Measurements from ENCODE around the gene PTPRD.

Gene PTPRD

GRCh38 chr9:8826281-8826680 lies 1786.5 kb downstream of the PTPRD start:
- no peak for DNase-seq (ENCODE audit: low read depth)

DNA sequence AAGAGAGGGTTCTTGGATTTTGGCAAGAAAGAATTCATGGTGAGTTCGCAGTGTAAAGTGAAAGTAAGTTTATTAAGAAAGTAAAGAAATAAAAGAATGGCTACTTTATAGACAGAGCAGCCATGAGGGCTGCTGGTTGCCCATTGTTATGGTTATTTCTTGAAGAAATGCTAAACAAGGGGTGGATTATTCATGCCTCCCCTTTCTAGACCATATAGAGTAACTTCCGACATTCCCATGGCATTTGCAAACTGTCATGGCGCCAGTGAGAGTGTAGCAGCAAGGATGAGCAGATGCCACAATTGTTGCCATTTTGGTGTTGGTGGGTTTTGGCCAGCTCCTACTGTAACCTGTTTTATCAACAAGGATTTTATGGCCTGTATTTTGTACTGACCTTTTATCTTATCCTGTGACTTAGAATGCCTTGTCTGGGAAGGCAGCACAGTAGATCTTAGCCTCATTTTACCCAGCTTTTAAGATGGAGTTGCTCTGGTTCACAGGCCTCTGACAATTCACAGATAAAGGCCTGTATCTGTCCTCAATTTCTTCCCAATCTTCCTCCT lies 1787.1 kb downstream of the PTPRD start:
- no peak for DNase-seq (ENCODE audit: low read depth)

DNA sequence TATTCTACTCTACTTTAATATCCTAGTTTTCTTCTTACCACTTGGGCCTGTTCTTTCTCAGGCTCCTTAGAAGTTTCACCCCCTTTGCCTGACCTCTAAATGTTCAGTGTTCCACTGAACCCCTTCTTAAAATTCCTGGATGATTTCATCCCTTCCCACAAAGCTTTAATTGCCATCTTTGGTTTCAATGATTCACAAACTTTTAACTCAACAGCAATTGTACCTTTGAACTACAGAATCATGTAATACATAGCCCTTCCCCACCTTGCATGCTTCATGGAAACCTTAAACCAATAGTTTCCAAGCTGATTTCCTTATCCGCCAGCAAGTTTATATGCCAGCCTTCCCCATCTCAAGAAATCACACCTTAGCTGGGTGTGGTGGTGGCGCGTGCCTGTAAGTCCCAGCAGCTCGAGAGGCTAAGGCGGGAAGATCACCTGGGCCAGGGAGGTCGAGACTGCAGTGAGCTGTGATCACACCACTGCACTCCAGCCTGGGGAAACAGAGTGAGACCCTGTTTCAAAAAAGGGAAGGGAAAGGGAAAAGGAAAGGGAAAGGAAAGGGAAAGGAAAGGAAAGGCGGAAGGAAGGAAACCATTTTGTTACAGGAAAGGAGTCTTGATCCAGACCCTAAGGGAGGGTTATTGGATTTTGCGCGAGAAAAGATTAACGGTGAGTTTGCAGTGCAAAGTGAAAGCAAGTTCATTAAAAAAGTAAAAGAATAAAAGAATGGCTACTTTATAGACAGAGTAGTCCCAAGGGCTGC lies 1789.5 kb downstream of the PTPRD start:
- no peak for DNase-seq (ENCODE audit: low read depth)

- DNase-seq (ENCODE audit: low read depth) = no peak
Measured at GRCh38 chr9:8822667-8823025, 1790.2 kb downstream of the PTPRD start.

DNA sequence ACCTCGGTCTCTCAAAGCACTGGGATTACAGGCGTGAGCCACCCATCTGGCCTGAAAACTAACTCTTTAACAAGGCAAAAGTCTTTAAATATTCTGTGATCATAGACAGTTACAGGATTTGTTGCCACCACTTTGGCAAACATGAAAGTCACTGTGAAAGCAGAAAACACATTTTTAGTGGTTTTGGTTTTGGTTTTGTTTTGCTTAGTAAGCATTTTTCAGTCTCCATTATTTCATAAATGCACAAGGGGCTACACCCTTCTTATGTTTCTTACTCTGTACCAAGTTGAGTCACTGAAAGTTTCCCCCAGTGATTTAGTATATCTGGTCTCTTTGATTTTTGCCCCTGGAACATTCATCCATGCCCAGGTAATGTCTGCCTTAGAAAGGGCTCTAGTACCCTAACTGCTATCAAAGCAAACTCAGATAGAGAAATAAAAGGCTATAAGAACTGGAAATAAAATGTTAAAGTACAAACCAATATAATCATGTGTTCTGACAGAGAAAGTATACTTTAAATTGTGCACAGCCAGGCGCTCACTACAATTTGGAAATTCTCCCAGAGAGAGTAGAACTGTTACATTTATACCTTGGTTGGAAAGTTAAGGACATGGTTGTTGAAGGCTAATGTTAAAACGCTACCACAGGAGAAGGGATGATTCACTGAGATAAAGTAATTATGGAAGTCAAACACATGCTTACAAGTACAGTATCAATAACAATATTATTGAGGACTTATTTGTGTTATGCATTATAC lies 1790.7 kb downstream of the PTPRD start:
- no peak for DNase-seq (ENCODE audit: low read depth)

DNA sequence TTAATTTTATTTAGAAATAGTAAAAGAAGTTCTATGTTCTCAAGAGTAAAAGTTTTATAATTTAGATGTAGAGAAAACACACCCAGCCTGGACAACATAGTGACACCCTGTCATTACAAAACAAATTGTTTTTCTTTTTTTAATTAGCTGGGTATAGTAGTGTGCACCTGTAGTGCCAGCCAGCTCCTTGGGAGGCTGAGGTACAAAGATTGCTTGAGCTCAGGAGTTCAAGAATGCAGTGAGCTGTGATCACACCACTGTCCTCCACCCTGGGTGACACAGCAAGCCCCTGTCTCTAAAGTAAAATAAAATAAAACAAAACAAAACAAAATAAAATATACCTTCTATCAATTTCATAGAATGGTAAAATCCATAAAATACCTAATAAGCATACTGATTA lies 1795.5 kb downstream of the PTPRD start:
- no peak for DNase-seq (ENCODE audit: low read depth)

GRCh38 chr9:8816361-8816760 lies 1796.4 kb downstream of the PTPRD start:
- no peak for DNase-seq (ENCODE audit: low read depth)

DNA sequence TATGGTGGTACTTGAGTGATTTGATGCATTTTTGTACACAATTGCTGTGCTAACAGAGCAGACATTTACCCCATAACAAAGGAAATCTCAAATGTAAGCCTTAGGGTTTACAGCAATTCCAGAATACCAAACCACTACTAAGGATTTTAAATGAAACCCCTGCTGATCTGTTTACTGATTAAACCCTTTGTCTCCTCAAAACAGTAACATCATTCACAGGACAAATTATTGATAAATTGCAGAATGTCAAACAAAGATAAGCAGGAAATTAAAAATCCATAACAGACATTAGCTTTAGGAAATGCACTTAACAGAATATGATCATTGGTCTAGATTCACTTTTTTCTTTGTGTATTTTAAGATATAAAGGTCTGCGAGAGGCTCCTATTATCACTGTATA lies 1796.9 kb downstream of the PTPRD start:
- no peak for DNase-seq (ENCODE audit: low read depth)

- no peak for DNase-seq (ENCODE audit: low read depth)
Measured at GRCh38 chr9:8815219-8815618, 1797.6 kb downstream of the PTPRD start.

DNA sequence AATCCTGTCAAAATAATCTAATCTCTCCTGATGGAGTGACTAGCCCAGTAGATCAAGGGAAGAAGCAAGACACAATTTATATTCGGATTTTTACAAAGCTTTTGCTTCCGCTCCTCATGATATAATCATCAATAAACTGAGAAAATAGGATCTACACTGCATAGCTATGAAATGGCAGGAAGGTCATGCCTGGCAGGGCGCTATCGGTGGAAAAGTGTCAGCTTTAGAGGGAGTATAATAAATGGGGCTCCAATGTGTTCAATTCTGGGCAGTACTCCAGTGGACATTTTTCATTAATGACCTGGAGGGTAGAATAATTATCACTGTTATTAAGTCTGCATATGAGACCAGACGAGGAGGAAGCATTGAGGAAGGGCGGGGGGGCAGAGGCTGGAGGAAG lies 1799.9 kb downstream of the PTPRD start:
- no peak for DNase-seq (ENCODE audit: low read depth)

DNA sequence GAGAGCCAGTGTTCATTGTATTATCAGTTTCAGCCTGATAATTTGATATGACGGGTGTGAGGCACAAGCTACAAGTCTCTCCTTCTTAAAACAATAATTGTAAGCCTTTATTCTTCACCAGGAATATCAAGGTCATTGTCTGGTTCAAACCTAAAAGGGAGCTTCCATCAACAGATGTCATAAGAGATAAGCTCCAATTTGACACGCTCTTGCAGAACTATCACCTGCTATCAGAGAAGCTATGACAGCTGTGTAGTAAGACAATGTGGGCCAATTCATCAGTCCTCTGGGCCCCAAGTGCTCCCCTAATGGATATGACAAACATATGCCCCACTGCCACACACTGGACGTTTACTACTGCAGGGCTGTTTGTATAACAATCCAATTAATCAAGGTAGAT lies 1803.1 kb downstream of the PTPRD start:
- DNase-seq (ENCODE audit: low read depth) = no peak

GRCh38 chr9:8806150-8806549 lies 1806.7 kb downstream of the PTPRD start:
- no peak for DNase-seq (ENCODE audit: low read depth)

- DNase-seq (ENCODE audit: low read depth) = no peak
Measured at GRCh38 chr9:8804613-8805012, 1808.2 kb downstream of the PTPRD start.

DNA sequence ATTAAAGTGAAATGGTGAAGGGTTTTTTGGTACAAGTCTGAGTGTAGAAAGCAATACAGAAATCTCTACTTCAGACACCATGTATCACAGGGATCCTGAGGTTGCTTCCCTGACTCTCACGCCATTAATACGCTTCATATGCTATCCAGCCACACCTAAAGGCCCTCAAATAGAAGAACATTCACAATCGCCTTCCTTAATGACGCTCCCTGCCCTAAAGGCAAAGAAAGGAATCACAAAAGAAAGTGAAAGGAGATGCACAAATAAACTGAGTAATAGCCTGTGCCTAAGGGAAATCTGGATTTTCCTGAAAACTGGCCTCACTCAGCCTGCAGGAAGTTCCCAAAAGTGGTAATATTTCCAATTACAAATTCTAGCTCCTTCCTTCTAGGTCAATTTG lies 1810.6 kb downstream of the PTPRD start:
- DNase-seq (ENCODE audit: low read depth) = no peak

DNA sequence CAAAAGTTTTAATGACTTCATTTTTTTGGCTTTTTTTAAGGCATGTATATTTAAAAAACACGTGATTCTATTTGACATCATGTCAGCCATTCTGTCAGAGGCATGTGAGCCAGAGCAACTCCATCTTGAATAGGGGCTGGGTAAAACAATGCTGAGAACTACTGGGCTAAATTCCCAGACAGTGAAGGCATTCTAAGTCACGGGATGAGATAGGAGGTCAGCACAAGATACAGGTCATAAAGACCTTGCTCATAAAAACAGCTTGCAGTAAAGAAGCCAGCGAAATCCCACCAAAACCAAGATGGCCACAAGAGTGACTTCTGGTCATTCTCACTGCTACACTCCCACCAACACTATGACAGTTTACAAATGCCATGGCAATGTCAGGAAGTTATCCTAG lies 1812.6 kb downstream of the PTPRD start:
- no peak for DNase-seq (ENCODE audit: low read depth)

DNA sequence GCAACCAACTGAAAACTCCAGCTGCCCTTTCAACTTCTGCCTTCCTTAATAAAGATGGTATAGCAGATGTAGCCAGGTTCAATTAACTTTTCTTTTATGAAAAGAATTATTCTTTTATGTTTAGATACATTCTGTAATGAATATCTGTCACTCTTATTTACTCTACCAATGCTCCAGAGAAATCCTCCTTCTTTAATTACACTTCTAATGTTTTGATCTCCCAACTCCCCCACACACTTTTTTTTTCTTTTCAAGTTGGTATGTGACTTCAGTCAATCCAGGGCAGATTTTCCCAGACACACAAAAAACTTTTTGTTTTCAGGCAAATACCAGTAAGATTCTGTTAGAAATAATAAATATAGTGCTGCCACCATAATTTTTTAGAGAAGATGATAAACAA lies 1813.2 kb downstream of the PTPRD start:
- DNase-seq (ENCODE audit: low read depth) = no peak

GRCh38 chr9:8799206-8799605 lies 1813.6 kb downstream of the PTPRD start:
- no peak for DNase-seq (ENCODE audit: low read depth)

DNA sequence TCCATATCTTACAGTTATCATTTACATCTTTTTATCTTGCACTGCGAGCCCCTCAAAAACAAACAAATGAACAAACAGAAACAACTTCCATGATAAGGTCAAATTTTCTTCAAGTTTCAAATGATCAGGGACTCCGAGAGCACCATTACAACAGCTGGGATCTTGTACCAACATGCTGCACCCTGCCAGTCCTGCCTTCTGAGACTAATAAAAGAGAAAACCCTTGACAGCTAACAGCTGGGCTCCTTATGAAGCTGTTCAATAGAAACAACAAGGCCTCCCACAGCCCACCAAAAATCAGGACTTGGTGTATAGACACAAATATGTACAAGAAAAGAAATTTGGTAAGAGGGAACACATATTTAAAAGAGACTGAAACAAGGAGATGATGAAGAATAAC lies 1828.0 kb downstream of the PTPRD start:
- no peak for DNase-seq (ENCODE audit: low read depth)

GRCh38 chr9:8783941-8784340 lies 1828.9 kb downstream of the PTPRD start:
- no peak for DNase-seq (ENCODE audit: low read depth)

GRCh38 chr9:8782237-8782636 lies 1830.6 kb downstream of the PTPRD start:
- DNase-seq (ENCODE audit: low read depth) = no peak

GRCh38 chr9:8781458-8781857 lies 1831.3 kb downstream of the PTPRD start:
- no peak for DNase-seq (ENCODE audit: low read depth)

DNA sequence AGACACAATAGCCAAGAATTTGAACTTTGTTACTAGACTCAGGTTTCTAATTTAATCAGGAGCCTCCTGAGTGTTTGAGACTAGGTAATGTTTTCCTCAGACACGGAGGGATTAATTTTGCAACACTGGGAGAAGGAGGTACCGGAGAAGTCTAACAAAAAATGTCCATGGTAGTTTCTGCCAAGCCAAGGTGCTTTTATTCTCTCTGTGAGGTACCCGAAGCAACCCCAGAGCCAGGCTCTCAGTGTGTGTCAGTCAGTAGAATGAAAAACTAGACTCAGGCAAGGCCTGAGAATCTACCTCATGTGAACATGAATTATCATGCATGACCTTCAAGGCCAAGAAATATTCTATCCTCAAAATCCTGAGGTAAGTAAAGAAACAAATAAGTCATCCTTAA lies 1832.4 kb downstream of the PTPRD start:
- DNase-seq (ENCODE audit: low read depth) = no peak

GRCh38 chr9:8779478-8779877 lies 1833.3 kb downstream of the PTPRD start:
- DNase-seq (ENCODE audit: low read depth) = no peak
